ENCODE data around the gene RAP1GAP.
"Not testable (repeated sequence)": the region's sequence is repeated elsewhere in the genome, so short reads cannot be mapped to it uniquely, and the experiment has no call there.

The RAP1GAP gene

DNA sequence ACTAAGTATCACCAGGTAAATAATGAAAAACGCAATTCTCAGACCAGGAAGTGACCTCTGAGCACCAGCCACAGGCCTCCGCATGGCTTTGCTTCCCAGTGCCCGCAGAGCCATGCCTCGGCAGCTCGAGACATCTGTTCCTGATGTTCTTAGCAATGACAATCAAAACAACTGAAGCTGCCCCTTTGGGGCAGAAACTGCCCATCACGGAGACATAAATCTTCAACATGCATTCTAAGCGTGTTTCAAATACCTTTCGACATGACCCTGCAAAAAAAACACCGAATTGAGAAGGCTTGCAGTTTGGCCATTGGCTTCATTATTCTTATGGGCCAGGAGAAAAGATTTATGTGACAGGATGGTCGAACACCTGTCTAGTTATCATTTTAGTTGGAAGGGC is 5.8 kb upstream of the RAP1GAP start:
- DNase-seq: no peak

DNA sequence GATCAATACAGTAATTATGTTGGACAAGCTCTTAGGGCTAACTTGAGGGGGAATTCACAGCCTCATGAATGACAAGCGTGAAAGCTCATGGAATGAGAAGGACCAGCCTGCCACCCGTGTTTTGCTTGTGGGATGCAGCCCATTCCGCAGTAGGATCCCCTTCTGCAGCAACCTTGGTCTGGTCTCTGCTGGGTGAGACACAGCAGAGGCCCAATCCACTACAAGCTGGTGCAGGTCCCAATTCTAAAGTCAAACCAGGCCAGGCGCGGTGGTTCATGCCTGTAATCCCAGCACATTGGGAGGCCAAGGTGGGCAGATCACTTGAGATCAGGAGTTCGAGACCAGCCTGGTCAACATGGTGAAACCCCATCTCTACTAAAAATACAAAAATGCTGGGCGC is 4.7 kb upstream of the RAP1GAP start:
- DNase-seq: not testable (repeated sequence)

DNA sequence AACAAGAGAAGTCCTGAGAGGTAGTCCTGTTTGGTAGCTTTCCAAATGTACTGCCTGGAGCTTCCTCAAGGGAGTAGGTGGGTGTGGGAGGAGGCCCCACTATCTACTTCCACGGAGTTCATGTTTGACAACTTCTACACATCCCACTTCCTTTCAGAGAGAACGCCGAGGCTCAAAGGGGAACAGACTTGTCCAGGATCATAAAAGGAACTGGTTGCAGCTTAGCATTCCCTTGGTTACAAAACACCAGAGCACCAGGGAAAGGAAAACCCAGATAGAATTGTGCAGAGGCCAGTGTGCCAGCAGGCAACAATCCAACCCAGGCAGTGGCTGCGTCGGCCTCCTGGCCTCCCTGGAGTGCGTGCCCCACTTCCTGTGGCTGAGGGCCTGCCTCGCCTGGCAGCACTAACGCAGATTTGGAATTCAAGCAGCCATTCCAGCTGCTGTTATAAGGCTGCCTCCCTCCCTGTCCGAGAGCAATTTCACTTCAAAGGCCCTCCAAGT is 4.2 kb upstream of the RAP1GAP start:
- no peak for DNase-seq

DNA sequence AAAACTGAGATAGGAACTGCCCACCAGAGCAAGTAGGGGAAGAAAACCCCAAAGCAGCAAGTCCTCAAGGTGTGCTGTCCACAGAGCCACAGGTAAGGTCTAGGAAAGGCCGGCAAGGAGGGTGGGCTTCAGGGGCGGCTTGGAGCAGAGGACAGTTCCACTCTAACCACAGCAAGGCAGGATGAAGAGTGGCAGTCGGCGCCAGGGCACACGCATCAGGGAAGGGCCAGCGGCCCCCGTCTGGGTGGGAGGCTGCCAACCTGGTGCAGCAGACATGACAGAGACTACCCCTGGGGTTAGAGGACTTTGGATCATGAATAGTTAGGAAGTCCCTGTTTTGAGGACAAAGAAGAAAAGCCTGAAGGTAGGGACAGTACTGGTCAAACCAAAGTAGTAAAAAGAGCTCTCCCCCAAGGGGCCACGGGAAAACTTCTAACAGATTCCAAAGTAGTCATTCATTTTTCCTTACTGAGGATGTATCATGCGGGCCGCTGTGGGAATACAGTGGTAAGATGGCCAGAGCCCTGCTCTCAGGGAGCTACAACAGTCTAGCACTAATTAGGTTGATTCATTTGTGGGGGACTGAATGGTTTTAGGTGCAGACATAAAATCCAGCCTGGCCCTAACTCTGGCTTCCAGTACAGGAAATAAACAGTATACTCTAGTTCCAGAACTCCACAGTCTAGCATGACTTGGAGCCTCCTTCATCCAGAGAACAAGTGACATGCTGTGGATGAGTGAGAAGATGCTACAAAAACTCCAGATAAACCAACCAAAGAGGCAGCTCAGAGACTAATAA is 3.5 kb upstream of the RAP1GAP start:
- DNase-seq: no peak

DNA sequence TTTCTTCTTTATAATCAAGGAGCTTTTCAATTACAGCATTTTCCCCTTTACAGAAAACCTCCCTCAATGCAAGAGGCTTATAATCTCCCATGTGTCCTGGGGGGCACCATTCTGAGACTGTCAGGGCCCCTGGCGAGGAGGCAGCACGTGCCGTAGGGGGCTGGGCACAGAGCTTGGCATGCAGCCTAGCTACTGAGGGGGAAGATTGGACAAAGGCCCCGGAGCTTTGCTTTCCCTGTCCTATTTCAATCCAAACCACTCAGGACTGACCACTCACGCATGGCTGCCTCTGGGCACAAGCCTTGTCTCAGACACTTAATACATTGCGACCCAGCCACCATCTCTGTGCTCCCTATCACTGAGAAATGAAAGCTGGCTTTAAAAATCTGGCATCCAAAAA is 2.8 kb upstream of the RAP1GAP start:
- no peak for DNase-seq

DNA sequence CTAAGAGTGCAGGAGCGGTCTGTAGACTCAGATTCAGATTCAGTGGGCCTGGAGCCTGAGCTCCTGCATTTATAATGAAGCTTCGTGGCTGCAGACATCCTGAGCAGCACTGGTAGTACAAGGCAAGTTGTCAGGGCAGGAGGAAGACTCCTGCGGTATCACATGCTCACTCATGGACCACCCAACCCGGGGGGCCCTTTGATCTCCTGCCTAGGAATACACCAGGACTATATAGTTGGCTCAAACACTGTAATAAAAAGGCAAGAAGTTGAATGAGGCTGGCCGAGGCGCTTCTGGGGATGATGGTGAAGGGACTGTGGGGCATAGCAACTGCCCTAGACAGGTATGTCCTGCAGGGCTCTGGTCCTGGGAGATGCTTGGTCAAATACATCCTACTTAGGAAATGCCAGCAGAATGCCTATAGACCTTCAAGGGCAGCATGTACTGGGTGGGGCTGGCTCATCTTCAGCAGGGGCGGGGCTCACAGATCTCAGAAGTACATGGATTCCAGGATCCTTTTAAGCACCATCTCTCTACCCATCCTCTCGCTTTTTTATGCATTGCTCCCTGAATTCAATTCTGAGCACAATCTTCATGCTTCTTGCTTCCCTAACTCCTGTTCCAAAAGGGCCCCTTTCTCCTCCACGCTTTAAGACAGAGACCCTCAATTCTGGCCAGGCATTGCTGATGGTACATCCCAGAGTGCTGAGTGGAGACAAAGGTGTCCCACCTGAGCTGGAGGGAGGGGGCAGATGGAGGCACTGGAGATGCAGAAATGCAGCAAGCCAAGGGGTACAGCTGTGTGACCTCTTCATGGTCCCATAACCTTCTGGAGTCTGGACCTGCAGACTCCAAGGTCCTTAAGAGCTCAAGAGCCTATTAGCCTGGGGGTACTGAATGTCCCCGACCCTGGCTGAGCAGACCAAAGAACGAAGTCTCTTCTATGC is 2.1 kb upstream of the RAP1GAP start:
- DNase-seq: no peak

DNA sequence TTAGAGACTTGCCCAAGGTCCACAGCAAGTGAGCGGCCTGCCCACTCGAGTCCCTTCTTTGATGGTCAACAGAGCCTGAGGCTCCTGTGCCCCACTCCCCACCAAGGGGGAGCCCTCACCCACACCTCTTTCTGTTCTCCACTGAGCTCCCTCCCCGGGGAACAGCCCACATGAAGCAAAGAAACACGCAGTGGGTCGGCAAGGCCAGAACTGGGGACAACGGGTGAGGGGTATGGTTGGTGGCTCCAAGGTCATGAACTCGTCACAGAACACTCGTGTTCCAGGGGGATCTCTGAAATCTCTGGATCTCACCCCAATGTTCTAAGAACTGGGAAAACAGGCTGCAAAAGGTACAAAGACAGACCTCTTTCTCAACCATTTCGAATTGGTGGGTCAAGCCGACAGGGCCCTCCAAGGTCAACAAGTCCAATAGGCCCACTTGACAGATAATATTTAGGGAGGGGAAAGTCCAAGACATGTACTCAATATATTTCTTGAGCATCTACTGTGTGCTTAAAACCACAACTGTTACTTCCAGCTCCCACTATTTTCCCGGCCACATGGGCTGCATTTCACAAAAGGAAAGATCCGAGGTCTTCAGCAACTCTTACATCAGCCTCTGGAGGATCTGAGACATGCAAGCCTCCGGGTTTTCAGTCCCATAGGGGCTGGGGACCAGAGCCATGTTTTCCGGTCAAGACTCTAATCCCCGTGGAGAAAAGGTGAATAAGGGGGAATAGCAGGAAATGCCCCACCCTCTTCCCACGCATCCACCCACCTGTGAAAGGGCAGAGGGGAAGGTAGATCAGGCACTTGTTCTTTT is 1.1 kb upstream of the RAP1GAP start:
- no peak for DNase-seq

DNA sequence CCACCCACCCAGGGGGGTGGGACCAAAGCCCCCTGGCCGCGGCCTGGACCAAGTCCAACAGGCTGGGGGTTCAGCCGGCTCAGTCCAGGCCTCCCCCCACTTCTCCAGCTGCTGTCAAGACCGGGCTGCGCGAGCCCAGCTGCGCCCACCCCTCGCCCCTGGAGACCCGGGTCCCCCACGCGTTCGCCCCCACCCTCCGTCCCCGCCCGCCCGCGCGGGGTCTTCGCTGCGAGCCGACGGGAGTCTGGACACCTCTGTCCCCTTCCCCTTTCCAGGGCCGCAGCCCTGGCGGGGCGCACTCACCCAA is 253 bp downstream of the RAP1GAP start:
- no peak for DNase-seq

DNA sequence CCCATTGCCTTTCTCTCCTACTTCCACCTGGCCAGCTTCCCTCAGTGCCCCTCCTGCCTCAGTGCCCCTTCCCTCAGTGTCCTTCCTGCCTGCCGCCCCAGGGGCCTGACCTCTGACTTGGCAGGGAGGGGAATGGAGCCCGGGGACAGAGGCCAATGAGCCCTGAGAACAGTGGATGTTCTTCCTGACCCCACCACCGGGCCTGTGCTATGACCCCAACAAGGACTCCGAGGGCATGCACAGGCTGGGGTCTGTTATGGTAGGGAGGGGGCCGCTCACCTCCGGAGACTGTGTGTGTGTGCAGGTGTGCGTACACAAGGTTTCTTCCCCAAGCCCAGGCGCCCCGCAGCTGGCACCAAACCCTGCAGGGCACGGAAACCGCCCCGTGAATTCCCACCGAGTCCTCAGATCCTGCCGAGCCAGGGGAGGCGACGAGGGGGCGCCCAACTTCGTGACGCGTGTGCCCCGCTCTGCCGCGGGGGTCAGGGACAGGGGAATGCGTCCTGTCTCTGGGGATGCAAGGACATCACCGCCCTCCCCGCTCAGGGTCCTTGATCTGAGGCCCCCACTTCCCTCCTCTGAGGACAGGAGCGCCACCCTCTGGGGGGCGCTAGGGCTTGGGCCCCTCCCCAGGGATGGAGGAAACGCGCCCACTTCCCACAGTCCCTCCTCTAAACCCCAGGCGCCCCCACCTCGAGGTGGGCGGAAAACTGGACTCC is 766 bp downstream of the RAP1GAP start:
- no peak for DNase-seq

DNA sequence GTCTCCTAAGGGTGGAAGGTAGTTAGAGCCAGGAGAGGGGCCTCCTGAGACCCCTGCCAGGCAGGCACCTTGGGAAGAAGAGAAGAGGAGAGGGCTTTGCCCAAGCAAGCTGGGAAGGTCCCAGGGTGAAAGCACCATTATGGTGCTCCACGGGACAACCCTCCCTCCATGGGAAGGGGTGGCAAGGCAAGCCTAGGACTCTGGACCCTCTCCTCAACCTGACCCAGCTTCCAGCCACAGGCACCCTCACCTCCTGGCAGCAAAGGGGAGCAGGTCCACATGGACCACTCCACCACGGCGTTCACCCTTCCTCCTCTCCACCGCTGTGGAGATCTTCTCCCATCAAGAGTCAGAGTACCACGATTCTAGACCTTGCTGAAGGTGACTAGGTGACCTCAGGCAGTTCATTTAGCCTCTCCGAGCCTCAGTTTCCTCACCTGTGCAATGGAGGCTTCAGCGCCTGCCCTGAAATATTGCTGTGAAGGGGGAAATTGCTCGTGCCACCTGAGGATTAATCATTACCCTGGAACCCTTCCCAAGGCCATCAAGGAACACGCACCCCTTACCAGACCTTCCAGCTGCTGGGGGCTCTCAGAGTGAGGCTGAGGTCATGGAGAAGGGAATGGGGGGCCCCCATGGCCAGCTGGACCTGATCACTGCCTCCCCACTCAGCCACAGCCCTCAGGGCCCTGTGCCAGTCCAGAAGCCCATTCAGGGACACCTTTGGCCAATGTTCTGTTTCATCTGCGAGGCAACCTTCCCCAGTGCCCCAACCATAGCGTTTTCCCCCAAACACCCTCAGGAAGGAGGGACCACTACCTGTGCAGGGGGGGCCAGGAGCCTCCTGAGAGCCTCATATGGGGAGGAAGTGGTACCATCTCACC is 1.6 kb downstream of the RAP1GAP start:
- no peak for DNase-seq

DNA sequence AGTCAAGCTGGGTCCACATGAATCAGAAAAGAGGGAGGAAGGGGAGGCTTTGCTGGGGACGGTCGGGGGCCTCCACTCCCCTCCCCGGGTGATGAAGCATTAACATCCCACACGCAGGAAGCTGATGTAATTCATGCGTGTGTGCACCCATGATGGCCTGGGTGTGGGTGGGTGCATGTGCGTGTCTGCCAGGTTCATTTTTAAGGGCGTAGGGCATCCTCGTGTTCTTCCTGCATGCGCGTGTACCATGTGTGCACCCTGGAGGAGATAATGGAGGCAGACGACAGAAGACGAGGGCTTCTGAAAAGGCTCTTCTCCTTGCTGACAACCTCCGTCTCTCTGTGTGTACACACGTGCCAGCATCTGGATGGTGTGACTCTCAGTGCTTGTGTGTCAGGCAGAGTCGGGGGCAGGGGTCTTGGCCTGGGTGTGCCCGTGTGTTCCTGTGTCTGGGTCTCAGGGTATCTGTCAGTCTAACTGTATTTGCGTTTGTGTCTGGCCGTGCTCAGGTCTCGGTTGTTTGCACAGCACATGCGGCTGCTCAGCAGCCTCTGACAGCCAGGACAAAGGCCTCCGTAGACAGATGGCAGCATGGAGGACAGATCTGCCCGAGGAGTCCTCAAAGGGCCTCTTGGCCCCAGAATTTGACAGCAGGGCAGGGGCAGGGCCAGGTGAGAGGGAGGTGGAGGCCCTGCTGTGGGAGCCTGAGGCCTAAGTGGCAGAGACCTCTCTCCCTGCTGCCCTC is 2.4 kb downstream of the RAP1GAP start:
- DNase-seq: no peak

DNA sequence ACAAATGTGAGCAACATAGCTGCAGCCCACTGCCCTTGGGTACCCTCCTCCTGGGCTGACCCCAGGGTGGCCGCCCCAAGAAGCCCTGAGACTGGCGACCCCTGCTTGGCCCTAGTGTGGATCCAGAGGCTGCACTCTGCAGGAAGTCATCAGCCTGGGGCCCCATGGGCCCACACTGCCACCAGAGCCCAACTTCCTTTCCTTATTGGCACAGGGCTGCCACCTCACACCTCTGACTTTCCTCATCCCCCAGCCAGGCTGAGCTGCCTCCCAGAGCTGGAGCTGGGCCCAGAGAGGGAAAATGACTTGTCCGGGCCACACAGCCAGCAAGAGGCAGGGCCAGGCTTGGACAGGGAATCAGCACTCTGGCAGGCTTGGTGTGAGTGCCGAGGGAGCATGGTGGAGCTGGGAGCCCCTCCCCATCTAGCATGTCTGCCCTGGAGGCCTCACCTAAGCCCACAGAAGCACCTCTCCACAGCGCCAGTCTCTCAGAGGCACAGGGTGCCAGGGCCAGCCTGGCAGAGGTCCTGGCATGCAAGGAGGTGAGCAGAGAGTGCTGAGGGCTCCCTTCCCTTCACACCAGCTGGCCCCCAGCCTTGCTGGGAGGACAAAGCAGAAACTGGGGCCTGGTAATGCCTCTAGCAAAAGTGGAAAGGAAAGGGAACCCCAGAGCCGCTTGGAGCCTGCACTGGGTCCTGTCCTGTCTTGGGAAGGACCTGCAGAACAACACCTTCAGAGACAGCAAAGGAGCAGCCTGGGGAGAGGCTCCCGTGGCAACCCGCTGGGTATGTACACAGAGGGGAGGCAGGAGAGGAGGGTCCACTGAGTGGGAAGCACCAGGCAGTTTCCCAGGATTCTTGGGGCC is 3.2 kb downstream of the RAP1GAP start:
- no peak for DNase-seq

DNA sequence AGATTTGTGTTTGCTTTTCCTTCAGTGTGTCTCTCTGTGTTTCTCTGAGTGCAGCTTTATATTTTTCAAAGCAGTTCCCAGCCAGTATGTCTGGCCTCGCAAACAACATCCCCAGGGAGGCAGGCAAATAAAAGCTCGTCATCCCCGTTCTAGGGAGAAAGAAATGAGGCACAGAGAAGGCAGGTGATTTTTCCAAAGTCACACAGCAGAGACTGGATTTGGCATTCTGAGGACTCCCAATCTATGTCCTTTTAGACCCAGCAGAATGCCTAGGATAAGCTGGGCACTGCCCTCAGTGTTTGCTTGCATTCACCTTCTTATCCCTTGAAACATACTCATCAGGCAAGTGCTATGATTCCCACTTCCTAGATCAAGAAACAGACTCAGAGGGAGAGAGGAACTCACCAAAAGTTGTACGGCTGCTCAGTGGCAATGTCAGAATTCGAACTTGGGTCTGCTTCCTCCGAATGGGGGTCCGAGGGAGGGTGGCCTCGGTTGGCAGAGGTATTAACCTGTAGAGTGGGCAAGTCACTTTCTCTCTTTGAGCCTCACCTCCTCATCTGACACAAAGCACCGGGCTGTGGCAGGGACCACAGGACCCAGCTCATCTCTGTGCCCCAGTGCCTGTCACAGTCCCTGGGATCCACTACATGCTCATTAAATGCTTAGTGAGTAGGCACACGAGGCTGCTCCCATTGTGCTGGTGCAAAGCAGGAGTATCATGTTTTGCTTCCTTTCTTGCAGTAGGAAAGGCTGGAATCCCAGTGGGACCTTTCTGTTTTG is 4.2 kb downstream of the RAP1GAP start:
- no peak for DNase-seq

DNA sequence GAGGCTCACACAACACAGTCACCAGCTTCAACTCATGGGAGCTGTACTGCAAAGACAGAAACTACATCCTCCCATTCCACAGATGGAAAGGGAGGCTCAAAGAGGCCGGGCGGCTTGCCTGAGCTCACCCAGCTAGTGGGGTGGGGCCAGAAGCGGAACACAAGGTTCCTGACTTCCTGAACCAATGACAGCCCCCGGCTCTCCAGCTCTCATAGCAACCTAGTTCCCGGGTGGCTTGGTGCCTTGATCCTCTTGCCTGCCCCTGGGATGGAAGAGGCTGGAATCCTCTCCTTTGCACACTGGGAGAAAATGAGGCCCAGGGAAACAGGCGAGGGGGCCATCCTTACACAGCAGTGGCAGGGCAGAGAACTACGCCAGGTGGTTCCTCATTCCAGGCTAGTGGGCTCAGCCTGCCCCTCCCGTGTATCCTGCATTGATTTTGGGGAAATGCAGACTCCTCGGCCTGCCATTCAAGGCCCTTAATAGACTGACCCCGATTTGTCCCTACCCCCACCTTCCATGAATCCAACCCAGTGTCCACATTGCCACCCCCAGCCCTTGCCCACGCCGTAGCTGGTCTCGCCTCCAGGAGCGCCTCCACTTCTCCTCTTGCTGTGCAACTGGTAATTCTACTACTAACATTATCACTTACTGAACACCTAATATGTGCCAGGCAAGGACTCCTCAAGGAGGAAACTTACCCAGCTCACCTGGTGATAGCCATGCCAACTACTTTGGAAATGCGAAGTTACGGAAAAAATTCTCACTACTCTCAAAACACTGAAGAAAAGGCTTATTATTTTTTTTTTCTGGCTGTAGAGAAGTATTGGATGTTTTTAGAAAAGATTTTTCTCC is 5.0 kb downstream of the RAP1GAP start:
- no peak for DNase-seq

DNA sequence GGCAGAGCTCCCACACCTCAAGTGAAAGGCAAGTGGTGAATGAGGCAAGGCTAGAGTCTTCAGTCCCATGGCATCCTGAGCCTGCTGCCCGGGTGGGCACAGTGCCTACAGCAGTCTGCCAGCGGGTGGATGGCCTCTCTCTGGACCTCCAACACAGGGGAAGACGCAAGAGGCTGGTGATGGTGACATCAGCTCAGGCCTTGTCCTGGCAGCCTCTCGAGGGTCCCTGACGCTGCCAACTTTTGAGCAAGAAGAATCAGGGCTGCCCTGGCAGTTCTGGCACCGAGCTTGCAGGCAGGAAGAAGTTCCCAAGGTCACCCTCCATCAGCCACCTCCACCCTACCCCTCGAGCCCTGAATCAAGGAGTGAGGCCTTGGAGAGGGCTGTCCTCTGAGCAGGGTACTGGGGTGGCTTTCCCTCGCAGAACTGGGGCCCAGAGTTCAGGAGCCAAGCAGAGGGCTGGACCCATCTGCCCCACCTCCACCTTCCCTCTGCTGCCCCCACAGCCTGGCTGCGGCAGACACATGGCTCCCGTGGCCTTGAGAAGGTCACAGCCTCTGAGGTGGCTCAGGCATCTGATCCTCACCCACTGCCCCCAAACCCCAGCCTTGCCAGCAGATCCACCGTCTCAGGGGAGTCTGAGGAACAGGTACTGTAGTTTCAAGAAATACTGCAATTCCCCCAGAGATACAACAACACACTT is 5.8 kb downstream of the RAP1GAP start:
- no peak for DNase-seq

DNA sequence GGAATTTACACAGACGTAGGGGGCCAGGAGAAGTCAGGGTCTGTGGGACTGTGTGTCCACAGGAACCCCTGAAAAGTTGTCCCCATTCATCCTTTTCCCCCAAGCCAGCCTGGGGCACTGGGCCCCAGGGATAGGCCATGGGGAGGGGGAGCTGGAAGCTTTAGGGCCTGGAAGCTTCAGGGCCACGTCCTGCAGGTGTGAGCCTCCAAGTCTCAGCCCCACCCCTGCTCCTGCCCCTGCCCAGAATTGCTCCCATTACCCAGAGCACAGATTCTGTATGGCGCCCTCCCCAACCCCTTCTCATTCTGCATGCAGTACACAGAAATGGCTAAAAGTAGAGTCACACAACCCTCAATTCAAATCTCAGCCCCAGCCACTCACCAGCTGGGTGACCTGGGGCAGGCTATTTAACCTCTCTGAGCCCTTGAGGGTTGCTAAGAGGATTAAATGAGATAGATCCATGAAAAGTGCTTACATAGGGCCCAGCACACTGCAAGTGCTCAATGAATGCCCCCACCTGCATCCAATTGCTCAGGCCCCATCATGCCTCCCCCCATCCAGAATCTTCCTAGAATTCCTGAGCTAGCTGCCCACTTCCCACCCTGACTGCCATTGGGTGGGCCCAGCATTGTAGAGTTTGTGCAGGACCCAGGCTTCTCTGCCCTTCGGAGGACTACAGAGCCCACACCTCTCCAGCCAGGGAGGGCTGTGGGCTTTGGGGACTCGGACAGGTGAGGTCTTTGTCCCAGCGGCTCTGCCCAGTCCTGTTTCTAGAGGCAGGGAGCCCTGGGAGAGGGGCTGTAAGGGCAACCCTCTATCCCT is 6.5 kb downstream of the RAP1GAP start:
- peak; percentile 33 for DNase-seq
